Measurements from ENCODE around the gene CUBN. TPM values are rescaled to one million over a fixed set of nuclear protein-coding genes. Genes with fewer than 3 reads are reported as not detected.

The CUBN gene
- total and polyA plus RNA-seq, 9 of the 15 experiments (the other 6 are each of a cell fraction or from before 2014, with no cell fraction given), result 0.04 to 0.33 (median 0.09) TPM

DNA sequence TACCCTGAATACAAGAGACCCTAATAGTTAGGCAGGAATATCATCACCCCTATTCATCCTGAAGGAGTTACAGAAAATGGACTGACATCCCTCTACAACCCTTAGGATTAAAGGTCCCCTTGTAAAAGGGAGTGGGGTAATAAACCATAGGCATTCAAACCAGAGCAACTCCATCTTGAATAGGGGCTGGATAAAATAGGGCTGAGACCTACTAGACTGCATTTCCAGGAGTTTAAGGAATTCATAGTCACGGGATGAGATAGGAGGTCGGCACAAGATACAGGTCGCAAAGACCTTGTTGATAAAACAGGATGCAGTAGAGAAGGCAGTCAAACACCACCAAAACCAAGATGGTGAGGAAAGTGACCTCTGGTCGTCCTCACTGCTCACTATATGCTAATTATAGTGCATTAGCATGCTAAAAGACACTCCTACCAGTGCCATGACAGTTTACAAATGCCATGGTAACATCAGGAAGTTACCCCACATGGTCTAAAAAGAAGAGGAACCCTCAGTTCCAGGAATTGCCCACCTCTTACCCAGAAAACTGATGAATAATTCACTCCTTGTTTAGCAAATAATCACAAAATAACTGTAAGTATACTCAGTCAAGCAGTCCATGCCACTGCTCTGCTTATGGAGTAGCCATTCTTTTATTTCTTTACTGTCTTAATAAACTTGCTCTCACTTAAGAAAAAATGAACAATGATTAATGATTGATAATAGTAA is 37.2 kb downstream of the CUBN start:
- Histone ChIP-seq H2AFZ (ENCODE audit: low read depth, low read length) (peak overlapping the region; percentile 49), H4K20me1 (replicated peaks; ENCODE audit: control insufficient read depth, insufficient read depth, low read length) (no peaks in the 10 kb centered on the region), H3K9me1 (ENCODE audit: control insufficient read depth, insufficient read depth, low read length) (no peaks in the 10 kb centered on the region), H3K27me3 (ENCODE audit: control insufficient read depth in 2 of 2, insufficient read depth in 2 of 2, low read length in 2 of 2) (no peaks in the 10 kb centered on the region), H3K79me2 (ENCODE audit: control insufficient read depth, insufficient read depth, low read length) (no peaks in the 10 kb centered on the region), H3K4me1 (replicated peaks in 1 of 2; ENCODE audit: control insufficient read depth in 2 of 2, insufficient read depth in 2 of 2, low read length in 2 of 2) (no peaks in the 10 kb centered on the region; a peak in 2 of 5 replicates), H3K36me3 (ENCODE audit: control insufficient read depth, insufficient read depth, low read length) (no peaks in the 10 kb centered on the region), H3K4me2 (ENCODE audit: insufficient read depth, low read length) (no peak overlapping the region; the same call in 1 of the 2 replicates), H3K9ac (ENCODE audit: insufficient read depth in 1 of 2, low read depth in 2 of 2, low read length in 2 of 2) (no peak overlapping the region), H3K9me3 (replicated peaks; ENCODE audit: control insufficient read depth, insufficient read depth, low read depth, low read length) (no peaks in the 10 kb centered on the region), H3K4me3 (no peak overlapping the region), H3K27ac (ENCODE audit: extremely low read depth, low read depth, low read length) (no peak overlapping the region)
- 12% methylated on average over 4 of the region's 4 CpGs for WGBS (ENCODE audit: insufficient coverage, low coverage, missing lambda C conversion rate)
- intact Hi-C loops (cut with micrococcal nuclease), result no loop called here
- DNase-seq (ENCODE audit: extremely low read depth in 1 of 4, low spot score in 3 of 4) (peak in 1 of 4 experiments; percentile 21), FAIRE-seq (no peak), ATAC-seq (no peak)
- no TSS peak for BruUV-seq (replicated peaks)
- CTCF ChIA-PET (ENCODE audit: low intra/inter-chr PET ratio), result no interaction called here
- in situ Hi-C loops (cut with MboI), result no loop called here
- POLR2A ChIA-PET, result no interaction called here
- TF ChIP-seq, protein P1, sequence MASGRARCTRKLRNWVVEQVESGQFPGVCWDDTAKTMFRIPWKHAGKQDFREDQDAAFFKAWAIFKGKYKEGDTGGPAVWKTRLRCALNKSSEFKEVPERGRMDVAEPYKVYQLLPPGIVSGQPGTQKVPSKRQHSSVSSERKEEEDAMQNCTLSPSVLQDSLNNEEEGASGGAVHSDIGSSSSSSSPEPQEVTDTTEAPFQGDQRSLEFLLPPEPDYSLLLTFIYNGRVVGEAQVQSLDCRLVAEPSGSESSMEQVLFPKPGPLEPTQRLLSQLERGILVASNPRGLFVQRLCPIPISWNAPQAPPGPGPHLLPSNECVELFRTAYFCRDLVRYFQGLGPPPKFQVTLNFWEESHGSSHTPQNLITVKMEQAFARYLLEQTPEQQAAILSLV (tag; IDR thresholded peaks at IDR 0.05), result peak; percentile 89
- TF ChIP-seq BACH1 (tag; IDR thresholded peaks at IDR 0.05) (peak; percentile 60; the same call in 1 of the 2 replicates), PTTG1 (tag; IDR thresholded peaks at IDR 0.05; ENCODE audit: low read depth) (peak; percentile 80), RBM14 (IDR thresholded peaks at IDR 0.05; ENCODE audit: borderline replicate concordance, insufficient read depth, low read depth, low read length) (no peak), ZNF644 (tag; IDR thresholded peaks at IDR 0.05; ENCODE audit: low read depth) (0 out of 2 replicates have a peak, but pooled peaks have one; percentile 53), HDAC8 (tag; IDR thresholded peaks at IDR 0.05) (peak; percentile 77; the same call in 1 of the 2 replicates), PYGO2 (tag; IDR thresholded peaks at IDR 0.05) (peak; percentile 88), STAT5A (IDR thresholded peaks at IDR 0.05; ENCODE audit: borderline replicate concordance, low read length) (peak; percentile 34; the same call in 1 of the 2 replicates), CXXC5 (CRISPR knock-in tag; IDR thresholded peaks at IDR 0.05) (peak; percentile 51), ZNF589 (CRISPR knock-in tag; IDR thresholded peaks at IDR 0.05; ENCODE audit: low read depth) (peak; percentile 52; the same call in 1 of the 2 replicates), ZNF778 (CRISPR knock-in tag; IDR thresholded peaks at IDR 0.05) (no peak), ZNF79 (CRISPR knock-in tag; IDR thresholded peaks at IDR 0.05; ENCODE audit: low read depth) (no peak), MEF2D (tag; conservative IDR thresholded peaks at IDR 0.05; ENCODE audit: low read depth) (peak; percentile 68; the same call in 1 of the 2 replicates), PTRF (tag; IDR thresholded peaks at IDR 0.05) (0 out of 2 replicates have a peak, but pooled peaks have one; percentile 34), FUS (optimal IDR thresholded peaks at IDR 0.05; ENCODE audit: low read depth, low read length) (no peak), SMAD4 (CRISPR knock-in tag; conservative IDR thresholded peaks at IDR 0.05) (peak; percentile 87), ILK (tag; IDR thresholded peaks at IDR 0.05; ENCODE audit: borderline replicate concordance, low read depth) (peak; percentile 82; the same call in 1 of the 2 replicates), ESRRA (IDR thresholded peaks at IDR 0.05; ENCODE audit: borderline replicate concordance, low read depth) (peak; percentile 52), ZNF584 (CRISPR knock-in tag; IDR thresholded peaks at IDR 0.05; ENCODE audit: low read depth) (peak; percentile 87)
- TF ChIP-seq, protein P2, sequence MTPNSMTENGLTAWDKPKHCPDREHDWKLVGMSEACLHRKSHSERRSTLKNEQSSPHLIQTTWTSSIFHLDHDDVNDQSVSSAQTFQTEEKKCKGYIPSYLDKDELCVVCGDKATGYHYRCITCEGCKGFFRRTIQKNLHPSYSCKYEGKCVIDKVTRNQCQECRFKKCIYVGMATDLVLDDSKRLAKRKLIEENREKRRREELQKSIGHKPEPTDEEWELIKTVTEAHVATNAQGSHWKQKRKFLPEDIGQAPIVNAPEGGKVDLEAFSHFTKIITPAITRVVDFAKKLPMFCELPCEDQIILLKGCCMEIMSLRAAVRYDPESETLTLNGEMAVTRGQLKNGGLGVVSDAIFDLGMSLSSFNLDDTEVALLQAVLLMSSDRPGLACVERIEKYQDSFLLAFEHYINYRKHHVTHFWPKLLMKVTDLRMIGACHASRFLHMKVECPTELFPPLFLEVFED (CRISPR knock-in tag; conservative IDR thresholded peaks at IDR 0.05), result no peak

All from K562 (cell line).